ENCODE results near the gene SIRT4.

DNA sequence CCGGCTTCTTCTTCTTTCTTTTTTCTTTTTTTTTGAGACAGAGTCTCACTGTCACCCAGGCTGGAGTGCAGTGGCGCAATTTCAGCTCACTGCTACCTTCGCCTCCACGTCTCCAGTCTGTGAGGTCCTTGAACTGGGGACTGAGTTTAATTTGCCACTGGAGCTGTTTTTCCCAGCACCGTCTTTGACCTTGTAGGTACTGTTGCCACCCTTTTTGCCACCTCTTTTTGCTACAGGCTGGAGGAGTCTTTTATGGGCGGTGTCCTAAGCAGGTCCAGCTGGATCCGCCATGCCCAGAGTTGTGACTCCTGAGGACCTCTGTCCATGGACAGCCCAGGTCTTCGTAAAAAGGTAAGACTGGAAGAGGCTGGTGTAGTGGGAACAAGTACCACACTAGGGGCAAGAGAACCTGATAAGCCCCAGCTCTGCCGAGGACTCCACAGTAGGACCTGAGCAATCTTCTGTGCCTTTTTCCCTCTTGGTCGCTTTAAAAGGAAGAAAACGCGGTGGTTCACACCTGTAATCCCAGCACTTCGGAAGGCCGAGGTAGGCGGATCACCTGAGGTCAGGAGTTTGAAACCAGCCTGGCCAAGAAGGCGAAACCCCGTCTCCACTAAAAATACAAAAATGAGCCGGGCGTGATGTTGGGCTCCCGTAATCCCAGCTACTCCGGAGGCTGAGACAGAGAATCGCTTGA lies 11.4 kb upstream of the SIRT4 start:
- TF ChIP-seq, protein P1, sequence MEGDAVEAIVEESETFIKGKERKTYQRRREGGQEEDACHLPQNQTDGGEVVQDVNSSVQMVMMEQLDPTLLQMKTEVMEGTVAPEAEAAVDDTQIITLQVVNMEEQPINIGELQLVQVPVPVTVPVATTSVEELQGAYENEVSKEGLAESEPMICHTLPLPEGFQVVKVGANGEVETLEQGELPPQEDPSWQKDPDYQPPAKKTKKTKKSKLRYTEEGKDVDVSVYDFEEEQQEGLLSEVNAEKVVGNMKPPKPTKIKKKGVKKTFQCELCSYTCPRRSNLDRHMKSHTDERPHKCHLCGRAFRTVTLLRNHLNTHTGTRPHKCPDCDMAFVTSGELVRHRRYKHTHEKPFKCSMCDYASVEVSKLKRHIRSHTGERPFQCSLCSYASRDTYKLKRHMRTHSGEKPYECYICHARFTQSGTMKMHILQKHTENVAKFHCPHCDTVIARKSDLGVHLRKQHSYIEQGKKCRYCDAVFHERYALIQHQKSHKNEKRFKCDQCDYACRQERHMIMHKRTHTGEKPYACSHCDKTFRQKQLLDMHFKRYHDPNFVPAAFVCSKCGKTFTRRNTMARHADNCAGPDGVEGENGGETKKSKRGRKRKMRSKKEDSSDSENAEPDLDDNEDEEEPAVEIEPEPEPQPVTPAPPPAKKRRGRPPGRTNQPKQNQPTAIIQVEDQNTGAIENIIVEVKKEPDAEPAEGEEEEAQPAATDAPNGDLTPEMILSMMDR (conservative IDR thresholded peaks at IDR 0.05), result no peak
- no peak for TF ChIP-seq EZH2 (IDR thresholded peaks at IDR 0.05; ENCODE audit: low read depth)

Measured in PC-9 (cell line).